22Rv1 (cell line): ENCODE data around the gene AFAP1L2.
A peak's percentile ranks its signal among the peaks of the same experiment; 100 is the strongest.

Source experiments
- H3K27ac ChIP-seq: fragments of 450-650 bp; 2 replicates; pipeline ENCODE4 v1.5.1; 2017
- CTCF ChIP-seq: fragments of 450-650 bp; IDR thresholded peaks from 2 replicates; pipeline ENCODE4 v1.5.1; 2017; ENCODE audit warnings: mild to moderate bottlenecking
- ZFX ChIP-seq: fragments of 450-650 bp; IDR thresholded peaks from 2 replicates; pipeline ENCODE4 v1.6.1; 2017; ENCODE audit warnings: antibody characterized with exemption, borderline replicate concordance

Gene AFAP1L2

GRCh38 chr10:114437473-114438292 is 33.4 kb upstream of the AFAP1L2 start:
- TF ChIP-seq ZFX (no peak), CTCF (peak; percentile 53)
- no peak overlapping the region for H3K27ac ChIP-seq

GRCh38 chr10:114436941-114437340 is 32.6 kb upstream of the AFAP1L2 start:
- H3K27ac ChIP-seq, result no peak overlapping the region
- no peak for TF ChIP-seq CTCF
- no peak for TF ChIP-seq ZFX

- H3K27ac ChIP-seq, result no peak overlapping the region
- TF ChIP-seq CTCF (no peak), ZFX (no peak)
Observed at GRCh38 chr10:114432566-114433093, 28.3 kb upstream of the AFAP1L2 start.

- no peak overlapping the region for H3K27ac ChIP-seq
- TF ChIP-seq CTCF (no peak), ZFX (no peak)
Observed at GRCh38 chr10:114431414-114432135, 27.3 kb upstream of the AFAP1L2 start.

GRCh38 chr10:114430688-114431413 is 26.5 kb upstream of the AFAP1L2 start:
- TF ChIP-seq CTCF, result no peak
- H3K27ac ChIP-seq, result no peak overlapping the region

- TF ChIP-seq ZFX (no peak), CTCF (no peak)
- H3K27ac ChIP-seq, result no peak overlapping the region
Observed at GRCh38 chr10:114429581-114430335, 25.5 kb upstream of the AFAP1L2 start.
